Activated CD4-positive, alpha-beta memory T cell treated with anti-CD3 and anti-CD28 coated beads, Interleukin-2, amount 10 ng/mL, durations not matched to agents 7 days and 5 days (primary cell): ENCODE measurements around the gene SPON1. TPM values are rescaled to one million over a fixed set of nuclear protein-coding genes. Genes with fewer than 3 reads are reported as not detected.
"Not testable (repeated sequence)": the region's sequence is repeated elsewhere in the genome, so short reads cannot be mapped to it uniquely, and the experiment has no call there.

Experiments used
- CTCF ChIA-PET: fragments of 350-600 bp; sonication (Branson Sonifier 250); formaldehyde crosslinking; loops from one replicate; lab custom pipeline; 2021; ENCODE audit warnings: antibody characterized with exemption, inconsistent platforms; lab: Charles Lee
- POLR2A ChIA-PET: fragments of 350-600 bp; sonication (Branson Sonifier 250); formaldehyde crosslinking; loops from one replicate; lab custom pipeline; 2021; ENCODE audit warnings: antibody characterized with exemption; lab: Charles Lee
- DNase-seq: peaks from one replicate; pipeline ENCODE4 v3.0.0-alpha.2; 2020
- H3K27ac Mint-ChIP-seq: one replicate; pipeline ENCODE4 v1.8.0; 2021; ENCODE audit warnings: mild to moderate bottlenecking, mixed read lengths
- H3K27me3 Mint-ChIP-seq: one replicate; pipeline ENCODE4 v1.8.0; 2021; ENCODE audit warnings: mixed read lengths
- H3K36me3 Mint-ChIP-seq: one replicate; pipeline ENCODE4 v1.8.0; 2021; ENCODE audit warnings: low read depth, mixed read lengths
- H3K4me1 Mint-ChIP-seq: one replicate; pipeline ENCODE4 v1.8.0; 2021; ENCODE audit warnings: mixed read lengths
- H3K4me3 Mint-ChIP-seq: one replicate; pipeline ENCODE4 v1.8.0; 2021; ENCODE audit warnings: mild to moderate bottlenecking, mixed read lengths
- H3K9me3 Mint-ChIP-seq: one replicate; pipeline ENCODE4 v1.8.0; 2021; ENCODE audit warnings: mixed read lengths
- total RNA-seq, 2 experiments: library from RNA; stranded (reverse); gene quantifications; one replicate each; pipeline ENCODE4 v1.2.3, GENCODE V29; 2021

Gene SPON1
- total RNA-seq, 2 experiments from 2014 or later = 0.45 to 0.68 TPM

DNA sequence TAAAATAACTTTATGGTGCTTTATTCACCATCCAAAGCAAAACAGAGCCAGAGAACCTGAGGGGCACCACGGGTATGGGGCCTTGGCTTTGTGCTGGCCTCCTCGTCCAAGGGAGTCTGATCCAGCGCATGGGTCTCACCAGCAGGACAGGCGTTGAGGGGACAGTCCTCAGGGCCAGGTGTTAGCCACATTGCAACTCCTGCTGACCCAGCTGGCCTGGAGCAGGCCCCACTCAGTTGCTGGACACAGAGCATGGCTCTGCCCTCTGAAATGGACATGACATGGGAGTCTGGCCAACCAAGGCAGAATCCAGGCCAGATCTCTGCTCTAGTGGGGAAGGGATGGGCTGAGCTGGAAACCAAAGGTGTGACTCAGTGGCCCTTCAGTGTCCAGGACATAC lies 280.2 kb downstream of the SPON1 start:
- no peak overlapping the region for H3K4me3 Mint-ChIP-seq
- no peaks in the 10 kb centered on the region for H3K9me3 Mint-ChIP-seq
- no peak for DNase-seq
- peaks cover 6% of the 10 kb centered on the region for H3K4me1 Mint-ChIP-seq
- peaks cover 9% of the 10 kb centered on the region for H3K27me3 Mint-ChIP-seq
- ChIA-PET CTCF (no interaction called here), POLR2A (no interaction called here)
- no peak overlapping the region for H3K27ac Mint-ChIP-seq
- H3K36me3 Mint-ChIP-seq = no peaks in the 10 kb centered on the region

DNA sequence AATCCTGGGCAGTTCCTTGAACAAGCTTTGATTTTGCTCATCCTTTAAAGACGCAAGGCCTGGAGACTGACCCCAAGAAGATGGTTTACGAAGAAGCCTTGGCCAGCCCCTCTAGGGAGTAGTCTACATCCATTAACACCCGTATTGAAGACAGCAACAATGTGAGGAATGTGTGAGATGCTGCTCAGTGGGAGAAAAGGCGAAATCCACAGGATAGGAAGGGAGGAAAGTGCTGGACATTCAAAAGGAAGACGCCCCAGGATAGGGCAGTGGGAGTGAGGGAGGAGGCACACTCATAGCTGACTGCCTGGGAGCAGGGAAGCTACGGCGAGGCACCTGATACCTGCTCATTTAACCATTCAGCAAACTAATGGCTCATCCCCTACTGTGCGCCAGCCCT lies 282.4 kb downstream of the SPON1 start:
- no peak overlapping the region for H3K4me3 Mint-ChIP-seq
- peaks cover 23% of the 10 kb centered on the region for H3K4me1 Mint-ChIP-seq
- CTCF ChIA-PET = no interaction called here
- no peaks in the 10 kb centered on the region for H3K9me3 Mint-ChIP-seq
- no peaks in the 10 kb centered on the region for H3K36me3 Mint-ChIP-seq
- peaks cover 6% of the 10 kb centered on the region for H3K27me3 Mint-ChIP-seq
- no peak for DNase-seq
- no peak overlapping the region for H3K27ac Mint-ChIP-seq
- POLR2A ChIA-PET = no interaction called here

DNA sequence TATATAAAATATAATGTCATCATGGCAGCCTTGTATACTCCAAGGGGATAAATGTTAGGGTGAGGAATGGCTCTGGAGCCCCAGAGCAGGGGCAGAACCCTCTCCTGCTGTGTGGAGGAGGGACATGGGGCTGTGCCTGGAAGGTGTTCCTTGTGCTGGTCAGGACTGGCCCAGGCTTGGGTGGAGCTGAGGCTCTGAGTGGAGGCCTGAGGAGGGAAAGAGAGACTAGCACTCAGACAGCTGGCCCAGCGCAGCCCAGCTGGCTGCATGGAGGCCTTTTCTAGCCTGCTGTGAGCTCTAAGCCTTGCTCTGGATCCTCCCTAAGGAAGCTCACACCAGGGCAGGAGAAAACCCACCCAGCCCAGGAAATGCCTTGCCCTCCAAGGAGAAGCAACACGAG lies 282.9 kb downstream of the SPON1 start:
- ChIA-PET CTCF (no interaction called here), POLR2A (no interaction called here)
- Mint-ChIP-seq H3K4me1 (peaks cover 23% of the 10 kb centered on the region), H3K36me3 (no peaks in the 10 kb centered on the region), H3K9me3 (no peaks in the 10 kb centered on the region), H3K27me3 (peaks cover 8% of the 10 kb centered on the region), H3K27ac (no peak overlapping the region), H3K4me3 (no peak overlapping the region)
- DNase-seq = no peak

DNA sequence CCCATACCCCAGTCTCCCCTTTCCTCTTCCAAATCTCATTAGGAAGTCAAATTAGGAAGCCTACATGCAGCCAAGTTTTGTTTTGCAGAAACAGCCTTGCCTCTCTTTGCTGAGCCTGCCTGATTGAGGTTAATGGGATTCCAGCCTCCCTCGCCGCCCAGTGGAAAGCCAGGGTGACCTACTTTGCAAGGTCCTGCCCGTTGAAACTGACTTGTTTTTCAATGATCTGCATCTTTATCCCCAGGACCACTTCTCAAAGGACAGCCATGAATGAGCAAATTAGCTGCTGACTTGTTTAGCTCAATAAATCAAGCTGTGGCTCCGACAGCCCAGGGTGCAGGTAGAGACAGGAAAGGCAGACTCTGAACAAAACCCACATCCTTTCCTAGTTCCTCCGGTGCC lies 286.1 kb downstream of the SPON1 start:
- peak; percentile 36 for DNase-seq
- no peaks in the 10 kb centered on the region for H3K36me3 Mint-ChIP-seq

DNA sequence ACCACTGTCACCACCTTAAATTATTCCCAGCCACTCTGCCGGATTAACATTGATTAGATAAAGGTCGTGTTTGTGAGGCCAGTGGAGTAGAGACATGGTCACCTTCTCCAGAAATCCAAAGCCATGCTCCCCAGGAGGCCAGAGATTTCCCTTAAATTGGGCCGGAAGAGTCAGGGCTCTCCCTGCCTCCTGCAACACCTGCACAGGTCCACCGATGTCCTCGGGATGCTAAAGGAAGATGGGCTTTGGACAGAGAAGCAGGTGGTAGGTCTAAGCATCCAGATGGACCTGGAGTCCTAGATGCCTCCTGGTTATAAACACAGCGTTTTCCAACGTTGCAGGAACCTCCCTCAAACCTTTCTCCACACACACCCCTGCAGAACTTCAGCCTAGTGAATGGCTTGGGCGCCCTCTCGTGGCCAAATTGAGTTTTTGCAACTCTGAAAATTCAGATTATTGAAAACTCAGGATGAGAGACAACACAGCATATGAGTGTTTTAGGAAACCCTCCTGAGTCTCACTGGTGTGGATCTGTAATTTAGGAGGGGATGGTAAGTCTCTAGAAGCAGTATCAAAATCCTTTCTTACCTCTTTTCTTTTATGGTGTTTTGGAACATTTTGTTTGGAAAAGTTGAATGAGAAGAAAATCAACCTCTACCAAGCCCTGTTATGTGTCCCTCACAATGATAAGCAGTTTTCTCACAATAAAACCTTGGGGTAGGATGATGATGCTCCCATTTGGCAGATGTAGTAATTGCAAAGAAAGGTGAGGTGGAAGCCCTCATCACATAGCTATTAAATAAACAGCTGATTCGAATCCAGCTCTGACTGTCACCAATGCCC lies 286.8 kb downstream of the SPON1 start:
- Mint-ChIP-seq H3K36me3 (no peaks in the 10 kb centered on the region), H3K4me3 (peak overlapping the region; percentile 5), H3K4me1 (peaks cover 23% of the 10 kb centered on the region), H3K9me3 (no peaks in the 10 kb centered on the region), H3K27me3 (peaks cover 11% of the 10 kb centered on the region), H3K27ac (no peak overlapping the region)
- DNase-seq = peak; percentile 77
- CTCF ChIA-PET = interaction anchor here (0.7 to 4.8 kb wide), 24 partner anchors 9 to 762 kb away, joined by 3 to 27 read pairs (median 4); no protein-coding TSS in a partner anchor
- POLR2A ChIA-PET = interaction anchor here (0.7 kb wide), 1 partner anchor 55 kb away, joined by 3 read pairs; no protein-coding TSS in a partner anchor

More for the DNA sequence above, 286.1 kb downstream of the SPON1 start:
- Mint-ChIP-seq H3K27ac (no peak overlapping the region), H3K9me3 (no peaks in the 10 kb centered on the region), H3K27me3 (peaks cover 11% of the 10 kb centered on the region), H3K4me3 (no peak overlapping the region), H3K4me1 (peaks cover 23% of the 10 kb centered on the region)
- CTCF ChIA-PET = interaction anchor here (0.7 to 2.0 kb wide), 16 partner anchors 8 to 761 kb away, joined by 3 to 19 read pairs (median 4); no protein-coding TSS in a partner anchor
- POLR2A ChIA-PET = no interaction called here

DNA sequence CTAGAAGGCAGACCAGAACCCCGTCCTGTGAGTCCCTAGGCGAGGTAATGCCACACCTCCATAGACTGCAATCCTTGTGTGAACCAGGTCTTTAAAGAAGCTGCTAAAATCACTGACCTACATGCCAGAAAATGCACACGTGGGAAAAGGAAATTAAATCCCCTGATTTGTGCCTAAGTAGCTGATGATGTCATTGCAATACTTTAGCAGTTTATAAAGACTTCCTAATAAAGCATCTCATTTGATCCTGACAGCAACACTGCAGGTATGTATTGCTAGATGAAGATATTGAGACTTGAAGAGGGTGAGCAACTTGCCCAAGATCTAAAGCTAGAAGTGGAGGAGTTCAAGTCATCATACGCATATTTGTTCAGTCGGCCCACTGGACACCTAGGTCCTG lies 289.2 kb downstream of the SPON1 start:
- Mint-ChIP-seq H3K27ac (no peak overlapping the region), H3K4me1 (peaks cover 23% of the 10 kb centered on the region), H3K27me3 (peaks cover 11% of the 10 kb centered on the region), H3K4me3 (no peak overlapping the region), H3K36me3 (no peaks in the 10 kb centered on the region), H3K9me3 (no peaks in the 10 kb centered on the region)
- ChIA-PET POLR2A (interaction anchor here (1.1 kb wide), 1 partner anchor 111 kb away, joined by 3 read pairs; no protein-coding TSS in a partner anchor), CTCF (interaction anchor here (1.1 to 4.8 kb wide), 4 partner anchors 10 to 294 kb away, joined by 3 to 27 read pairs (median 10); no protein-coding TSS in a partner anchor)
- no peak for DNase-seq

DNA sequence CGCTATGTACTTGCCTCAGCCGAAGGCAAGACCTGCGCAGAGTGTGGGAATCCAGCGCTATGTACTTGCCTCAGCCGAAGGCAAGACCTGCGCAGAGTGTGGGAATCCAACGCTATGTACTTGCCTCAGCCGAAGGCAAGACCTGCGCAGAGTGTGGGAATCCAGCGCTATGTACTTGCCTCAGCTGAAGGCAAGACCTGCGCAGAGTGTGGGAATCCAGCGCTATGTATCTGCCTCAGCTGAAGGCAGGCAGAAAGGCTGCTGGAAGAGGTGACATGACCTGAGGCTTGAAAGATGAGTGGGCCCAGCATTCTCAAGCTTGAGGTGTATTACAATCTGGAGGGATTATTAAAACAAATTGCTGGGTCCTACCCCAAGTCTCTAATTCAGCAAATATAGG lies 290.0 kb downstream of the SPON1 start:
- peaks cover 21% of the 10 kb centered on the region for H3K4me1 Mint-ChIP-seq
- not testable (repeated sequence) for H3K27ac Mint-ChIP-seq, H3K9me3 Mint-ChIP-seq, H3K36me3 Mint-ChIP-seq, DNase-seq, H3K27me3 Mint-ChIP-seq, H3K4me3 Mint-ChIP-seq
- CTCF ChIA-PET = interaction anchor here (1.0 to 4.8 kb wide), 7 partner anchors 9 to 480 kb away, joined by 3 to 27 read pairs (median 4); no protein-coding TSS in a partner anchor
- POLR2A ChIA-PET = interaction anchor here (1.5 kb wide), 1 partner anchor 9 kb away, joined by 5 read pairs; no protein-coding TSS in a partner anchor

DNA sequence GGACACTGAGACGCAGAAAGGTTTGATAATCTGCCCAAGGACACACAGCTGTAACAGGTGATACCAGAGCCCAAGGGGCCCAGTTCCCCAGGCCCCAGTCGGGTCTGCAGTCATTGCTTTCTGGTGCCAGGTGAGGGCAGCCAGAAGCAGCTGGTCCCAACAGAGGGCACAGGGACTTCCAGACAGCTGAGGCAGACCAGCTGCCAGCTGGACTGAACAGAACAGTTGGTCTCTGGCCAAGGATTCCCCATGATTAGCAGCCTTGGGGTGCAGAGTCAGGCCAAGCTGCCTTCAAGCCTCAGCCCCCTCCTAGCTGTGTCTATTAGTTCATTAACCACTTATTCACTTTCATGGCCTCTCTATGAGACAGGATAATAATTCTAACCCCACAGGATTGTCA lies 290.9 kb downstream of the SPON1 start:
- H3K9me3 Mint-ChIP-seq = no peaks in the 10 kb centered on the region
- peaks cover 5% of the 10 kb centered on the region for H3K27me3 Mint-ChIP-seq
- CTCF ChIA-PET = interaction anchor here (1.0 to 4.8 kb wide), 7 partner anchors 9 to 481 kb away, joined by 3 to 27 read pairs (median 4); no protein-coding TSS in a partner anchor
- H3K27ac Mint-ChIP-seq = no peak overlapping the region
- no peak for DNase-seq
- peaks cover 12% of the 10 kb centered on the region for H3K4me1 Mint-ChIP-seq
- no peak overlapping the region for H3K4me3 Mint-ChIP-seq
- POLR2A ChIA-PET = interaction anchor here (1.5 kb wide), 1 partner anchor 8 kb away, joined by 5 read pairs; no protein-coding TSS in a partner anchor
- H3K36me3 Mint-ChIP-seq = no peaks in the 10 kb centered on the region

DNA sequence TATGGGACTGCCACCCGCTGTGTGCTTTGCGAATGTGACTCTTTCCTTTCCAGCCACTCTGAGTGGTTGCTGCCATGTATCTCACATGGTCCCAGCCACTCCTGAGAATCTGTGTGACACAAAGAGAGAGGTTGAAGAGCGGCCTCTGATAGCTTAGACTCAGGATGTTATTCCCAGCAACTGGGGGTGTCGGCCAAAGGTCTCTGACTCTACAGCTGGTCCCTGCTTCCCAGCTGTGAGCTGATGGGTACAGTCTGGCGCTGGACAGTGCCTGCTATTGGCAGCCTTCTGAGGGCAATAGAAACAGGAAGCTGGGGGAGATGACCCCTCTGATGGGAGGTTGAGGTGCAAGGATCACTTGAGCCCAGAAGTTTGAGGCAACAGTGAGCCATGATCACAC lies 291.3 kb downstream of the SPON1 start:
- ChIA-PET POLR2A (interaction anchor here (1.5 kb wide), 1 partner anchor 8 kb away, joined by 5 read pairs; no protein-coding TSS in a partner anchor), CTCF (interaction anchor here (1.0 to 4.8 kb wide), 7 partner anchors 8 to 481 kb away, joined by 3 to 27 read pairs (median 4); no protein-coding TSS in a partner anchor)
- Mint-ChIP-seq H3K27ac (no peak overlapping the region), H3K9me3 (no peaks in the 10 kb centered on the region), H3K36me3 (no peaks in the 10 kb centered on the region), H3K27me3 (peaks cover 5% of the 10 kb centered on the region), H3K4me1 (peaks cover 8% of the 10 kb centered on the region), H3K4me3 (no peak overlapping the region)
- no peak for DNase-seq

DNA sequence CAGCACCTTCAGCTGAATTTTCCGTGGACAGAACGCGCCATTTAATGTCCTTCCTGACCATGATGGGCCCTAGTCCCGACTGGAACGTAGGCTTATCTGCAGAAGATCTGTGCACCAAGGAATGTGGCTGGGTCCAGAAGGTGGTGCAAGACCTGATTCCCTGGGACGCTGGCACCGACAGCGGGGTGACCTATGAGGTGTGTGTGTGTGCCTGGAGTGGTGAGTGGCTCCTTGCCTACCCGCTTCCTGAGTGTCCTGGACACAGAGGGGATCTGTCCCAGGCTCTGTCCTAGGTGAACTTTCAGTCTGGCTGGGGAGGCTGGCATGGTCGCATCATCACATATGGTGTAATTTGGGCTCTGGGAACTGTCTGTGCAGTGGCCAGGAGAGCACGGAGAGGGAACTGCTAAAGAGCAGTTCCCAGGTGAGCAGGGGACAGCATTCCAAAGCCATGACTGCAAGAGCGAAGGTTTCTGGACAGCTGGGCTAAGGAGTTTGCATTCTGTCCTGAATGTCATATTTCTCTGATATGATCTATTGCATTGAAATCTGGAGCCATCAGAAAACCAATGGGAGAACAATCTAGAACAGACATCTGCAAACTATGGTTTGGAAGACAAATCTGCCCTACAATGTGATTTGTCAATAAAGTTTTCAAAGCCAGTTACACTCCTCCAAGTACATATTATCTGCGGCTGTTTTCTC lies 292.2 kb downstream of the SPON1 start:
- Mint-ChIP-seq H3K36me3 (no peaks in the 10 kb centered on the region), H3K27ac (no peak overlapping the region), H3K9me3 (no peaks in the 10 kb centered on the region), H3K4me1 (peaks cover under 1% of the 10 kb centered on the region), H3K4me3 (no peak overlapping the region), H3K27me3 (peaks cover 5% of the 10 kb centered on the region)
- POLR2A ChIA-PET = interaction anchor here (0.6 kb wide), 1 partner anchor 52 kb away, joined by 3 read pairs; no protein-coding TSS in a partner anchor
- DNase-seq = no peak
- CTCF ChIA-PET = interaction anchor here (0.8 kb wide), 1 partner anchor 221 kb away, joined by 3 read pairs; no protein-coding TSS in a partner anchor

DNA sequence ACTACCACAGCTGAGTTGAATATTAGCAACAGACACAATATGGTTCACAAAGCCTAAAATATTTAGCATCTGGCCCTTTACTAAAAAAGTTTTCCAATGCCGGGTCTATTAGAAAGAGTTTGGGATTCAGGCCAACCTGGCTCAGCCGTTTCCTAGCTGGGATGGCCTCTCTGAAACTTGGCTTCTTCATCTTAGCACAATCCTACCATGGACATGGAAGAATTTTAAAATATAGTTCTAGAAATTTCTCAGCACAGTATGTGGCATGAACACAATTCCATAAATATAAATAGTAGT lies 292.7 kb downstream of the SPON1 start:
- no peaks in the 10 kb centered on the region for H3K4me1 Mint-ChIP-seq
- no peaks in the 10 kb centered on the region for H3K9me3 Mint-ChIP-seq
- H3K36me3 Mint-ChIP-seq = no peaks in the 10 kb centered on the region
- CTCF ChIA-PET = interaction anchor here (0.8 kb wide), 1 partner anchor 220 kb away, joined by 3 read pairs; no protein-coding TSS in a partner anchor
- H3K27ac Mint-ChIP-seq = no peak overlapping the region
- DNase-seq = no peak
- no peak overlapping the region for H3K4me3 Mint-ChIP-seq
- peaks cover 5% of the 10 kb centered on the region for H3K27me3 Mint-ChIP-seq
- POLR2A ChIA-PET = interaction anchor here (0.6 kb wide), 1 partner anchor 52 kb away, joined by 3 read pairs; no protein-coding TSS in a partner anchor

DNA sequence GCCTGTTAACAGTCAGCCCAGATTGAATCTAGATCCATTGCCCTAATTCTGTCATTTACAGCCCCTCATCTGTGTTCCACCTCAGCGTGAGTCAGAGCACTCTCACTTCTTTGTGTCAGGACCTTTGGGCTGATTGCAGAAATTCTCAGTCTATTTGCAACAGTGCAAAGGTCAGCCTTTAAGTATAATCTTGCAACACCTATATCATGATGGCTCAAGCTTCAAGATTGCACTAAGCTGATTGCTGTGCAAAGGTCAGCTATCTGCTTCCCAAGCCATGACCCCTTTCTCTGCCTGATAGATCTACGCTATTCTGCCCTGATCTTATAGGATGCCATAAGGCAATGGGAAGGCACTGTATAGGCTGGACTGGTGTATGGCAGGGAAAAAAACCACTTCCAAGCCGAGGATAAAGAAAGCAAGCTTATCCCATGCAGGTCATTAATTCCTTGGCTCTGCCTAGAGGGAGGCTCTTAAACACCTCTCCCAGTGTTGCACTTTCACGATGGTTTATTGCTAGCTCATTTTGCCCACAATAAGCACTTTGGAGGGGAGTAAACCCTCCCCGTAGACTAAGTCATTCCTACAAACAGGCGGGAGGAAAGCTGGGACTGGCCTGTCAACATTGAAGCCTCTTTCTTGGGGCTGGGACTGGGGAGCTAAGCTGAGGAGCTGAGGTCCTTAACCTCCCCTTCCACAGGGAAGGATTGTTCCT lies 295.9 kb downstream of the SPON1 start:
- Mint-ChIP-seq H3K4me3 (no peak overlapping the region), H3K27me3 (no peaks in the 10 kb centered on the region), H3K9me3 (no peaks in the 10 kb centered on the region), H3K27ac (no peak overlapping the region), H3K36me3 (peaks cover 5% of the 10 kb centered on the region), H3K4me1 (no peaks in the 10 kb centered on the region)
- POLR2A ChIA-PET = interaction anchor here (0.7 to 1.9 kb wide), 2 partner anchors 11 to 197 kb away, joined by 4 read pairs; no protein-coding TSS in a partner anchor
- DNase-seq = no peak
- CTCF ChIA-PET = no interaction called here
